Naive B cell (primary cell): Measurements from ENCODE around the gene PECR. TPM values are rescaled to one million over a fixed set of nuclear protein-coding genes. Genes with fewer than 3 reads are reported as not detected.
"Not testable (repeated sequence)": the region's sequence is repeated elsewhere in the genome, so short reads cannot be mapped to it uniquely, and the experiment has no call there.

Experiments used
- ATAC-seq, 2 donors: fragments of 150-1000 bp; cut with Tn5 transposase; 2 replicates each; pipeline ENCODE4 v1.10.0; 2021; ENCODE audit warnings: low read depth in 2 of 2, mild to moderate bottlenecking in 2 of 2, moderate library complexity in 2 of 2
- DNase-seq: peaks from one replicate; pipeline ENCODE4 v3.0.0; 2022
- H3K27ac Mint-ChIP-seq, 6 donors: one replicate each; pipeline ENCODE4 v1.8.0; 2020 to 2022; ENCODE audit warnings: mild to moderate bottlenecking in 6 of 6, mixed read lengths in 6 of 6, moderate library complexity in 5 of 6, inconsistent platforms in 2 of 6
- H3K27me3 Mint-ChIP-seq, 3 donors: one replicate each; pipeline ENCODE4 v1.8.0; 2021 to 2022; ENCODE audit warnings: mixed read lengths in 3 of 3, mild to moderate bottlenecking in 1 of 3
- H3K36me3 Mint-ChIP-seq, 2 donors: one replicate each; pipeline ENCODE4 v1.8.0; 2020 to 2022; ENCODE audit warnings: mixed read lengths in 2 of 2, inconsistent platforms in 1 of 2, mild to moderate bottlenecking in 1 of 2
- H3K4me1 Mint-ChIP-seq, 3 donors: one replicate each; pipeline ENCODE4 v1.8.0; 2020 to 2022; ENCODE audit warnings: mixed read lengths in 3 of 3, inconsistent platforms in 1 of 3, mild to moderate bottlenecking in 1 of 3, moderate library complexity in 1 of 3
- H3K4me3 Mint-ChIP-seq, 8 donors: one replicate each; pipeline ENCODE4 v1.8.0; 2020 to 2022; ENCODE audit warnings: mild to moderate bottlenecking in 8 of 8, mixed read lengths in 8 of 8, moderate library complexity in 8 of 8, inconsistent platforms in 2 of 8
- H3K9me3 Mint-ChIP-seq, 7 donors: one replicate each; pipeline ENCODE4 v1.8.0; 2020 to 2022; ENCODE audit warnings: mixed read lengths in 7 of 7, mild to moderate bottlenecking in 5 of 7, inconsistent platforms in 2 of 7, moderate library complexity in 1 of 7
- polyA plus RNA-seq, 6 donors: library from polyadenylated mRNA; unstranded; fragments of 300-500 nt; fragmentation: Illumina TruSeq; gene quantifications; one replicate each; pipeline ENCODE4 v1.2.3, GENCODE V29; 2021; ENCODE audit warnings: low read depth in 6 of 6

PECR gene
- polyA plus RNA-seq, 6 donors from 2014 or later = 20.7 to 37.3 (median 24.8) TPM

DNA sequence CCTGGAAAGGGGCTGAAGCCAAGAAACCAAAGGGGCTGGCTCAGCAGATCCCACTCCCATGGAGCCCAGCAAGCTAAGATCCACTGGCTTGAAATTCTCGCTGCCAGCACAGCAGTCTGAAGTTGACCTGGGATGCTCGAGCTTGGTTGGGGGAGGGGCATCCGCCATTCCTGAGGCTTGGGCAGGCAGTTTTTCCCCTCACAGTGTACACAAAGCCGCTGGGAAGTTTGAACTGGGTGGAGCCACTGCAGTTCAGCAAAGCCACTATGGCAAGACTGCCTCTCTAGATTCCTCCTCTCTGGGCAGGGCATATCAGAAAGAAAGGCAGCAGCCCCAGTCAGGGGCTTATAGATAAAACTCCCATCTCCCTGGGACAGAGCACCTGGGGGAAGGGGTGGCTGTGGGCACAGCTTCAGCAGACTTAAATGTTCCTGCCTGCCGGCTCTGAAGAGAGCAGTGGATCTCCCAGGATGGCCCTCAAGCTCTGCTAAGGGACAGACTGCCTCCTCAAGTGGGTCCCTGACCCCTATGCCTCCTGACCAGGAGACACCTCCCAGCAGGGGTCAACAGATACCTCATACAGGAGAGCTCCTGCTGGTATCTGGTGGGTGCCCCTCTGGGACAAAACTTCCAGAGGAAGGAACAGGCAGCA, 92.9 kb downstream of the PECR start:
- not testable (repeated sequence) for H3K4me3 Mint-ChIP-seq, ATAC-seq, H3K27me3 Mint-ChIP-seq, H3K4me1 Mint-ChIP-seq, DNase-seq, H3K27ac Mint-ChIP-seq
- H3K36me3 Mint-ChIP-seq = peaks cover 42 to 66% of the 10 kb centered on the region in 2 donors
- H3K9me3 Mint-ChIP-seq = peaks cover 12 to 45% (median 24%) of the 10 kb centered on the region in 7 donors

Other genes starting within 250 kb of the PECR start
- gene MREG, start 68.3 kb downstream of the PECR start, polyA plus RNA-seq = 1 to 10 TPM in 4 of 6 donors, under 1 TPM in 1, not detected in 1; 0.95 to 3.1 (median 2.3) TPM
- 1 to 10 TPM in 4 of 6 donors, under 1 TPM in 1, not detected in 1; 0.38 to 2.5 (median 1.2) TPM for gene TMEM169, start 110 bp upstream of the PECR start, polyA plus RNA-seq
- gene XRCC5, start 27.5 kb upstream of the PECR start, polyA plus RNA-seq = 100 to 1,000 TPM; 245 to 322 (median 271) TPM